Activated naive CD4-positive, alpha-beta T cell (primary cell): Measurements from ENCODE around the gene DCX.

Experiments used
- DNase-seq, 4 experiments: peaks; one replicate each; lab custom pipeline; 2025; lab: John Stamatoyannopoulos, UW

Gene DCX

DNA sequence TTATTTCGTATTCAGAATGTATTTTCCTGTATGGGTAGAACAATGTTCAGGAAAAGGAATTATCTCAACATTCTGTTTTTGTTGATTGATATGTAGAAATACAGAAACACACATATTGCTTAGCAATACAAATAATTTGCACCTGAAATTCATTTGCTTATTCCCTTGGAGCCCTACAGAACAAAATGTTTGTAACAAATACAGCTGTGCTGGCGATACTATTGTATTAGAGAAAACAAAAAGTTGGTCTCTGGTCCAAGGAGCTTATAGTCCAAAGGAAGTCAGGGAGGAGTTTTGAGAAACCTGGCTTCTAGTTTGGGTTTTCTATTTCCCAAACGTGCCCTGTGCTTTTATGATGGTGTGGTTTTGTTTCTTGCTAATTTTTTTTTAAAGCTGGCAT, 104.0 kb downstream of the DCX start:
- DNase-seq: no peak

DNA sequence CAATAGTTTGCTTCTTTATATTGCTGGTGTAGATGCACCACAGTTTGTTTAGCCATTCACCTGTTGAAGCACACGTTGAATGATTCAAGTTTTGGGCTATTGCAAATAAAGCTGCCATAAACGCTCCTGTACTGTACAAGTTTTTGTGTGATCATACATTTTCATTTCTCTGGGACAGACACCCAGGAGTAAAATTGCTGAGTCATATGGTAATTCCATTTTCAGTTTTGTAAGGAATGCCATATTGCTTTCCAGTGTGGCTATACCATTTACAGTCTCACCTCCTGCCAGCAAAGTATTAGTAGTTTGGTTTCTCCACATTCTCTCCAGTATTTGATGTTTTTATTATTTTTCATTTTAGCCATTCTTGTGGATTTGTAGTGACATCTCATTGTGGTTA, 109.7 kb downstream of the DCX start:
- DNase-seq: no peak

DNA sequence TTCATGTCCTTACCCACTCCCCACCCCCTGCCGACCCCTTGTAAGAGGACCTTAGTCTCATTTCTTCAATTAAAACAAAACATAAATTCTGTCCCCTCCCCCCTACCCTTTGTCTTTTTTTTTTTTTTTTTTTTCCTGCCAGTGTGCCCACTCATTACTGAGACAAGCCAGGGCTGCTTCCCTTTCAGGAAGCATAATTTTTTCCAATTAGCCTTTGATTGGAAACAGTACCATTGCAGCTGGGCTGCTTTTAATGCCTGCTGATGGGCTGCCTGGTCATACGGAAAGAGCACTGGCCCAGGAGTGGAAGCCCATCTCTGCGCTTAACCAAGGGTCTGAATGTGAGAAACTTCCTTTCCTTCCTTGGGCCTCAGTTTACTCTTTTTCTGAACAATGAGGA, 123.2 kb downstream of the DCX start:
- DNase-seq: no peak

GRCh38 chrX:111284631-111285293, 127.2 kb downstream of the DCX start:
- no peak for DNase-seq

- no peak for DNase-seq
These were observed 128.5 kb downstream of the DCX start for GRCh38 chrX:111283446-111283845.

GRCh38 chrX:111282991-111283390, 129.0 kb downstream of the DCX start:
- no peak for DNase-seq

- no peak for DNase-seq
These were observed 129.9 kb downstream of the DCX start for GRCh38 chrX:111282139-111282538.

GRCh38 chrX:111270339-111270738, 141.7 kb downstream of the DCX start, which contains the start of gene CAPN6:
TSS of gene CAPN6 (minus strand) at chrX:111270483. CDS start at chrX:111263936, 6,547 bp downstream.
- DNase-seq: no peak

DNA sequence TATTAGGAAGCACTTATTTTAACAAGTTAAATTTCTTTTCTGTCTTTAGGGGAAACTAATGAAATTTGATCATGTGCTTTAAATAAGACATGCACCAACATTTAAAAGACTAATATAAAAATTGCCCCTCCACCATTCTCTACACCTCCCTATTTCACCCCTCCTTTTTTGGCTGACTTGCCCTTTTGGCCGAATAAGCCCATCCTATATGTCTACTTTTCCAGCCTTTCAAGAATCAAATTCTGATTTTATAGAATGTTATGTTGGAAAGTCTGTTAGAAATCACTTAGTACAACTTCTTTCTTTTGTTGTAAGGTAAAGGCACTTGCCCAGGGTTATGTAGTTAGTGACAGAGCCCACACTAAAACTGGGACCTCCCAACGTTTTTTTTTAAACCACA, 143.5 kb downstream of the DCX start:
- DNase-seq: no peak

DNA sequence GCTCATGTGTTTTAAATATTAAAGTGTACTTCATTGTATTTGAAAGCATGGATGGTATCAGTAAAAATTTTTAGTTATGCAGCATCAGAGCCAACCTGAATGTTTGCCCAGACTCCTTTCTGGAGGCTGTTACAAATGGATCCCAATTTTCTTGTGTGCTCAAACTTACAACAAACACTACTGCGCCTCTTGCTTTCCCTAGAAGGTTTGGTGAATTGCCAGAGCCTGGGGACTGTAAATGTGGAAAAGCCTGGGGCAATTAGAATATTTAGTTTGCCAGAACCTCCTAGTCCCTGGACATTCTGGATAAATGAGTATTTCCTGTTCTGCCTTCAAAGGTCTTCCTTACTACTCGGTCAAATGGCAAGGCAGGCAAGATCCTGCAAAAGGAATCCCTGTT, 146.5 kb downstream of the DCX start:
- no peak for DNase-seq

DNA sequence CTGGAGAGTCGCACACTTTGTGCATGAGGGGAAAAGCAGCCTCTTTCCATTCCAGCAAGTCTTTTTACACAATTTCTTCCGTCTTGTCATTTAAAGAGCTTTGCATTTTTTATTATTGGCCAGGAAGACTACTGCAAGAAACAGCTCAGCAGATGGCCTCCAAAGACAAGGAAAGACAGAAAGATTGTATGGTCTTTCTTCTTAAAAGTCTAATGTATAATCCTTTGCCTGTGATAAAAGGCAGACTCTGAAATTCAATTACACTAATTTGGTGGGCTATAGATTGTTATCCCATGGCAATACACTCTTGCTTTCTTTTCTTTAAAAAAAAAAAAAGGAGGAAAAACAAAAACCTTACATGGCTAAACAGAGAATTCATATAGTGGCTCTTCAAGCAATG, 147.6 kb downstream of the DCX start:
- no peak for DNase-seq

- DNase-seq: no peak
These were observed 149.9 kb downstream of the DCX start for GRCh38 chrX:111262086-111262485.

DNA sequence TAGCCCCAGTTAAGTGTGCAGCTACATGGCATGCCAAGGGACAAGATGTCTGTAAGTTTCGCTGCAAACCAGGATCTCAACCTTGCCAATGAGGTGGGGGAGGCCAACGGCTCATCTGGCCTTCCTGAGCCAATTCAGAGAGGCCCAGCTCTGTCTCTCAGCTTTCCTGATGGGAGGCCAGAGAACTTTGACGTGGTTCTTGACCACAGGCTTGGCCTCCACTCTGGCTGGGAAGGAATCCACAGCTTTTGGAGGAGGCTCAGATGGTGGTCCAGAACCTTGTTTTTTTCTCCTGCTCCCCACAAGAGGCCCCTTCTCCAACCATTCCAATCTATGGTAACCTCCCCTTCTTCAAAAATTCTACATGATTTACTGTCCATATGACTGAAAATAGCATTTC, 151.5 kb downstream of the DCX start:
- DNase-seq: no peak

GRCh38 chrX:111259559-111259958, 152.4 kb downstream of the DCX start:
- no peak for DNase-seq

DNA sequence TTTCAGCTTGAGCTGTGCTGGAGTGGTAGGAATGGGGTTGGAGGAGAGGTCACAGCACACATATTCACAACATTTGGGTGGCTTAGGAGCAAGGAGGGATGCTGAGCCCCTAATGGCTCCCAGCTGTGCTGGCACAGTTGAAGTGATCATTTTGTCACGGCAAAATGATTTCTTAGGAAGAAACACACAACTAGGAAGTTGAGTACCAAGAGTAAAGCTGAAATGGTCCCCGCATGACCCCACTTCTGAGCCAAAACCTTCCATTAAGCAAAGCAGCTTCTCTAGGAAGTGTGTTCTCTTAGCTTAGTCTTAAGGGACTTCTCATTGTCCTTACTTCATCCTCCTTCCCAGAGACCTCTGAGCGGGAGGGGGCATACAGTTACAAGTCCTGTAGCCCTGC, 154.3 kb downstream of the DCX start:
- DNase-seq: no peak

DNA sequence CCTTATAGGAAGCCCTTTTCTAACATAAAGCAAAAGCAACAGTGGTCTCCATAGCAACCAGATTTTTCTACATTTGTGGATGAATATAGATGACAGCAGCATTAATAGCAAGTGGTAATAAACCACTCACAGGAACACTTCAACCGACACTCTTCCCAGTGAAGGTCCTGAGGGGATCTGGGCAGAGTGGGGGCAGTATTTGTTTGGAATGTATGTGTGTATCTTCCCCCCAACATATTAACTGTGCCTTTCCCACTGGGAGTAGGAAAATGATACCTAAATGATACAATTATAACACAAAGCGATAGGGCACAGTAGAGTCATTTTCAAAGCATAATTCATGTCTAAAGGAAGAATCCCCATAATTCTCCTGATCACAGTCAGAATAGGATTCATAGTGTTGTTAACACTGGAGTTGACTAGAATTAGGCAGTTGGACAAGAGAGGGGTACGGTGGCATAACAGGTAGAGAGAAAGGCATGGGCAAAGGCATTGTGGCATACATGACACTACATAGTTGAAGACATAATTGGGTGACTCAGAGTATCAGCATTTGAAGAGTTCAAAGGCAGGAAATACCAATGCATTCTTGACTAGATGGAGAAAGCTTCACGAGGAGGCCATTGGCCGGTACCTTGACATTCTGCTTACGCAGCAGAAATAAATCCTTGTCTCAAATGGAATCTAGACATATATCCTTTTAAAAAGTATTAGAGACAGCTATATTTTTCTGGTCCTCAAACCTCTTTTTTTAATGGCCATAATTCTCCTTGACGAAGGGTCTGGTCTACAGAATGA, 156.9 kb downstream of the DCX start:
- no peak for DNase-seq

DNA sequence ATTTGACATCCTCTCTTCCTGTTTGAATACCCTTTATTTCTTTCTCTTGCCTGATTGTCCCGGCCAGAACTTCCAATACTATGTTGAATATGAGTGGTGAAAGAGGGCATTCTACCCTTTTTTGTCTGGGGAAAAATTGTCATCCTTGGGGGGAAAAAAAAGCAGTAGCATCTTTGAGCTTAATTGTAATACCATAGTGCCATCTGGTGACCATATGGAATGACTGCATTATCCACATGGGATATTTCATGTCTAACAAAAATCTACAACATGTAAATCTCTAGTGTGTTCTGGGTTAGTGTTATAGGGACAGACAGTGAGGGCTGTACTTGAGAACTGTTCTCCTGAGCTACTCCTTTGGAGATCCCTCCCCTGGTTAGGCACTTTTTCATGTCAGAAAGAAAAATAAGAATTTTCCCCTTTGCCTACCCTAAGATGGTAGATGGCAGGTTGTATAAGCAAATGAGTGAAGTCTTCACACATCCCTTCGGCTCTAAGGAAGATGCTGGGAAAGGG, 167.7 kb downstream of the DCX start:
- no peak for DNase-seq
